ENCODE measurements around the gene STAT1.

STAT1 gene

GRCh38 chr2:190948671-190949070 lies 65.3 kb downstream of the STAT1 start:
- no peak for FAIRE-seq

- FAIRE-seq: no peak
Measured at GRCh38 chr2:190947711-190948251, 66.2 kb downstream of the STAT1 start.

- peak; percentile 73 for FAIRE-seq
Measured at GRCh38 chr2:190947141-190947540, 66.8 kb downstream of the STAT1 start.

GRCh38 chr2:190943706-190944105 lies 70.3 kb downstream of the STAT1 start:
- no peak for FAIRE-seq

- no peak for FAIRE-seq
Measured at GRCh38 chr2:190942697-190943096, 71.3 kb downstream of the STAT1 start.

GRCh38 chr2:190941571-190941970 lies 72.4 kb downstream of the STAT1 start:
- FAIRE-seq: no peak

- peak; percentile 5 for FAIRE-seq
Measured at GRCh38 chr2:190940454-190940853, 73.5 kb downstream of the STAT1 start.

- peak; percentile 77 for FAIRE-seq
Measured at GRCh38 chr2:190938771-190939335, 75.1 kb downstream of the STAT1 start.

GRCh38 chr2:190935054-190935453 lies 78.9 kb downstream of the STAT1 start:
- no peak for FAIRE-seq

- FAIRE-seq: no peak
Measured at GRCh38 chr2:190933361-190933760, 80.6 kb downstream of the STAT1 start.

GRCh38 chr2:190932514-190932913 lies 81.5 kb downstream of the STAT1 start:
- no peak for FAIRE-seq

- FAIRE-seq: no peak
Measured at GRCh38 chr2:190930411-190930810, 83.6 kb downstream of the STAT1 start.

- FAIRE-seq: no peak
Measured at GRCh38 chr2:190929919-190930318, 84.1 kb downstream of the STAT1 start.

- FAIRE-seq: no peak
Measured at GRCh38 chr2:190927301-190927700, 86.7 kb downstream of the STAT1 start.

- FAIRE-seq: no peak
Measured at GRCh38 chr2:190922376-190922775, 91.6 kb downstream of the STAT1 start.

GRCh38 chr2:190920085-190920484 lies 93.9 kb downstream of the STAT1 start:
- FAIRE-seq: peak; percentile 78
